HepG2 (cell line): ENCODE results near the gene EFS. TPM values are rescaled to one million over a fixed set of nuclear protein-coding genes. Genes with fewer than 3 reads are reported as not detected.

ENCODE experiments used
- ATAC-seq: fragments of 200-7000 bp; cut with Tn5 transposase; 3 replicates; pipeline ENCODE4 v1.9.1; 2020; ENCODE audit warnings: mild to moderate bottlenecking, moderate library complexity
- BruUV-seq: library from RNA; stranded (reverse); fragments of 400-500 nt; replicated peaks from 2 replicates; lab custom pipeline; 2021; lab: Mats Ljungman, UMichigan
- CTCF ChIA-PET: fragments of 300-600 bp; formaldehyde crosslinking; extraction: SDS; loops from one replicate; lab custom pipeline; 2021; ENCODE audit warnings: low total read pairs, inconsistent platforms, low intra/inter-chr PET ratio; lab: Yijun Ruan, JAX
- POLR2A ChIA-PET: fragments of 350-600 bp; sonication (Branson Sonifier 250); formaldehyde crosslinking; loops from one replicate; lab custom pipeline; 2020; ENCODE audit warnings: antibody characterized with exemption, inconsistent platforms; lab: Yijun Ruan, JAX
- DNase-seq: peaks from one replicate; pipeline ENCODE4 v3.0.0-alpha.2; 2015; ENCODE audit warnings: low spot score
- FAIRE-seq: peaks from 3 replicates; lab custom pipeline; 2011; peaks lifted over from hg19 to GRCh38; lab: Jason Lieb, UNC
- H2AFZ ChIP-seq: one replicate; pipeline ENCODE4 v1.6.1; 2011; ENCODE audit warnings: low read length, inconsistent platforms
- H3K27ac ChIP-seq: fragments of 300-600 bp; 3 replicates; pipeline ENCODE4 v1.8.0; 2011; ENCODE audit warnings: mixed run types, mild to moderate bottlenecking, mixed read lengths, low read length, inconsistent platforms; ENCODE audit not compliant: insufficient read depth; ENCODE audit errors: extremely low read length
- H3K27me3 ChIP-seq, 2 experiments: fragments of 200-600 bp in 1 of 2; 2 replicates in 1 of 2; 3 replicates in 1 of 2; pipeline versions ENCODE4 v1.6.0 to v1.8.0; 2011; ENCODE audit warnings: low read length in 2 of 2, mild to moderate bottlenecking in 2 of 2, moderate library complexity in 2 of 2, inconsistent platforms in 1 of 2; ENCODE audit not compliant: insufficient read depth in 2 of 2, control insufficient read depth in 1 of 2
- H3K36me3 ChIP-seq, 2 experiments: fragments of 200-600 bp in 1 of 2; replicated peaks in 1 of 2; 2 replicates in 1 of 2; 3 replicates in 1 of 2; pipeline versions ENCODE4 v1.5.1 to v1.8.0; 2011; ENCODE audit warnings: low read length in 2 of 2, inconsistent platforms in 1 of 2; ENCODE audit not compliant: insufficient read depth in 2 of 2, control insufficient read depth in 1 of 2
- H3K4me1 ChIP-seq: 2 replicates; pipeline ENCODE4 v1.5.1; 2012; ENCODE audit warnings: low read length, inconsistent platforms; ENCODE audit not compliant: insufficient read depth
- H3K4me2 ChIP-seq: 2 replicates; pipeline ENCODE4 v1.6.0; 2011; ENCODE audit warnings: low read depth, low read length, inconsistent platforms
- H3K4me3 ChIP-seq, 3 experiments: fragments of 200-600 bp in 1 of 3; sonication (generic), shearing (Covaris generic) in 1 of 3; replicated peaks in 1 of 3; 2 replicates each; pipeline ENCODE4 v1.5.1; 2011 to 2016; ENCODE audit warnings: low read length in 3 of 3, inconsistent platforms in 2 of 3, low read depth in 2 of 3, mild to moderate bottlenecking in 2 of 3, control low read depth in 1 of 3, mixed read lengths in 1 of 3; ENCODE audit not compliant: insufficient read depth in 1 of 3
- H3K79me2 ChIP-seq: one replicate; pipeline ENCODE4 v1.6.1; 2011; ENCODE audit warnings: low read length, inconsistent platforms; ENCODE audit not compliant: insufficient read depth
- H3K9ac ChIP-seq: 2 replicates; pipeline ENCODE4 v1.6.0; 2011; ENCODE audit warnings: mild to moderate bottlenecking, low read depth, low read length, inconsistent platforms; ENCODE audit not compliant: insufficient read depth
- H3K9me3 ChIP-seq: 2 replicates; pipeline ENCODE4 v1.5.1; 2012; ENCODE audit warnings: mild to moderate bottlenecking, low read length
- H4K20me1 ChIP-seq: 2 replicates; pipeline ENCODE4 v1.6.0; 2011; ENCODE audit warnings: inconsistent platforms, mild to moderate bottlenecking, low read length, moderate library complexity; ENCODE audit not compliant: insufficient read depth
- ARNT2 ChIP-seq: sonication (generic); formaldehyde crosslinking; IDR thresholded peaks from 2 replicates; pipeline ENCODE4 v1.8.0; 2022; ENCODE audit warnings: mild to moderate bottlenecking, low read depth, missing genetic modification reagents, moderate library complexity
- HHEX ChIP-seq: IDR thresholded peaks from 2 replicates; pipeline ENCODE4 v1.6.1; 2016; ENCODE audit warnings: control low read depth
- MAFK ChIP-seq, 2 experiments: IDR thresholded peaks in 1 of 2; conservative IDR thresholded peaks in 1 of 2; 2 replicates each; pipeline ENCODE4 v1.6.1; 2011; ENCODE audit warnings: improper control_type of control experiment in 2 of 2, low read length in 2 of 2
- MEF2D ChIP-seq: sonication (generic); formaldehyde crosslinking; IDR thresholded peaks from 2 replicates; pipeline ENCODE4 v1.5.1; 2020; ENCODE audit warnings: mild to moderate bottlenecking, missing genetic modification reagents
- MXI1 ChIP-seq: IDR thresholded peaks from 3 replicates; pipeline ENCODE4 v1.6.1; 2012; ENCODE audit warnings: low read depth, low read length, inconsistent platforms, borderline replicate concordance
- RCOR2 ChIP-seq: IDR thresholded peaks from 2 replicates; pipeline ENCODE4 v1.6.1; 2016; ENCODE audit warnings: missing biosample characterization, missing genetic modification reagents
- TAF1 ChIP-seq: sonication (generic); formaldehyde crosslinking; IDR thresholded peaks from 2 replicates; pipeline ENCODE4 v1.4.0; 2020; ENCODE audit warnings: missing genetic modification reagents
- TMF1 ChIP-seq: sonication (generic); formaldehyde crosslinking; IDR thresholded peaks from 2 replicates; pipeline ENCODE4 v1.8.1; 2022; ENCODE audit warnings: low read depth, missing genetic modification reagents
- ZNF501 ChIP-seq: sonication (generic); formaldehyde crosslinking; IDR thresholded peaks from 2 replicates; pipeline ENCODE4 v1.5.1; 2020; ENCODE audit warnings: mild to moderate bottlenecking, moderate library complexity, missing genetic modification reagents
- ZNF605 ChIP-seq: sonication (generic); formaldehyde crosslinking; IDR thresholded peaks from 2 replicates; pipeline ENCODE4 v1.8.0; 2022; ENCODE audit warnings: mild to moderate bottlenecking, missing genetic modification reagents
- WGBS: methylation state at CpG from one replicate; pipeline ENCODE4 v1.1.6; 2017; ENCODE audit warnings: low lambda C conversion rate; 5-methylcytosine and 5-hydroxymethylcytosine counted together
- in situ Hi-C: cut with HindIII; loops from 2 replicates; pipeline ENCODE4 v1.10.0; 2017; ENCODE audit warnings: low pct_unique_long_range_greater_than_20kb; ENCODE audit not compliant: extremely low pct_ligation_motif_present
- intact Hi-C: fragments of 100-400 bp; cut with micrococcal nuclease; formaldehyde crosslinking; loops from one replicate; pipeline ENCODE4 v1.10.0; 2022; ENCODE audit not compliant: unreplicated experiment
- polyA plus RNA-seq, 8 experiments: library from polyadenylated mRNA; depleted of rRNA in 3 of 8; stranded (reverse) in 7 of 8; unstranded in 1 of 8; fragments of >200 nt; fragmentation: Illumina TruSeq in 4 of 8; extraction: Trizol in 4 of 8; gene quantifications; 2 replicates each; pipeline versions ENCODE4 v1.2.1 to v1.2.3, GENCODE V29; 2011 to 2016; ENCODE audit warnings: low read depth in 4 of 8, missing spikeins in 1 of 8, mixed read lengths in 1 of 8; ENCODE audit not compliant: insufficient read depth in 1 of 8
- total RNA-seq, 5 experiments: library from RNA; depleted of rRNA; stranded (reverse); fragments of >200 nt; fragmentation: Illumina TruSeq; extraction: Trizol; gene quantifications; 2 replicates each; pipeline ENCODE4 v1.2.3, GENCODE V29; 2016; ENCODE audit warnings: low read depth in 1 of 5
- TF ChIP-seq, protein P1 (sequence below): sonication (generic); formaldehyde crosslinking; IDR thresholded peaks from 2 replicates; pipeline ENCODE4 v1.4.0; 2020; ENCODE audit warnings: missing genetic modification reagents, borderline replicate concordance
- TF ChIP-seq, protein P2 (sequence below): sonication (generic); formaldehyde crosslinking; IDR thresholded peaks from 2 replicates; pipeline ENCODE4 v1.4.0; 2020; ENCODE audit warnings: missing genetic modification reagents
- TF ChIP-seq, protein P3 (sequence below): sonication (generic); formaldehyde crosslinking; IDR thresholded peaks from 2 replicates; pipeline ENCODE4 v1.5.0; 2020; ENCODE audit warnings: missing genetic modification reagents
- TF ChIP-seq, protein P4 (sequence below): sonication (generic); formaldehyde crosslinking; IDR thresholded peaks from 2 replicates; pipeline ENCODE4 v1.5.1; 2020; ENCODE audit warnings: missing genetic modification reagents, mild to moderate bottlenecking, borderline replicate concordance

Gene EFS
- total and polyA plus RNA-seq, 2 of the 13 experiments (the other 11 are each of a cell fraction or from before 2014, with no cell fraction given): not detected

DNA sequence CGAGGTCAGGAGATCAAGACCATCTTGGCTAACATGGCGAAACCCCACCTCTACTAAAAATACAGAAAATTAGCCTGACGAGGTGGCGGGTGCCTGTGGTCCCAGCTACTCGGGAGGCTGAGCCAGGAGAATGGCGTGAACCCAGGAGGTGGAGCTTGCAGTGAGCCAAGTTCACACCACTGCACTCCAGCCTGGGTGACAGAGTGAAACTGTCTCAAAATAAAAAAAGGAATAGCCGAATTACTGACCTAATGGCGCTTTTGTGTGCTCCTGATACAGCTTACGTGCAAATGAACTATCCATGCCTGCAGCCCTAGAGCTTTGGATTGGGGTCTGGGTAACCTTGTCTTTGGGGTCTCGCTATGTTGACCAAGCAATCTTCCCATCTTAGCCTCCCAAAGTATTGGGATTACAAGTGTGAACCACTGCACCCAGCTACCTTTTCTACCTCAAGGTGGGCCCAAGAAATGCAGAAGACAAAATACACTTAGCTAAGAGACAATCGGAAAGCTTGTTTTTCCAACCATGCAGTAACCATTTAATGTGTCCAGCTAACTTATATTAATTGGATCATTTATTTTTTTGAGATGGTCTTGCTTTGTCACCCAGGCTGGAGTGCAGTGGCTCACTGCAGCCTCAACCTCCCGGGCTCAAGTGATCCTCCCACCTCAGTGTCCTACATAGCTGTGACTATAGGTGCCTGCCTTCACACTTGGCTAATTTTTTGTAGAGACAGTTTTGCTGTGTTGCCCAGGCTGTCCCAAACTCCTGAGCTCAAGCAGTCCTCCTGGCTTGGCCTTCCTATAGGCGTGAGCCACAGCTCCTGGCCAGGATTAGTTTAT lies 38.3 kb downstream of the EFS start:
- no peak for DNase-seq
- in situ Hi-C loops: loop anchor here (5.0 kb wide), 1 partner anchor 51 kb away; the partner anchor contains the start of gene CMTM5
- Histone ChIP-seq H2AFZ (no peak overlapping the region), H3K9me3 (no peaks in the 10 kb centered on the region), H3K36me3 (peaks cover 18 to 27% of the 10 kb centered on the region in 2 experiments), H3K27ac (no peak overlapping the region), H3K4me3 (no peak overlapping the region), H3K4me1 (peaks cover 29% of the 10 kb centered on the region), H3K79me2 (peaks cover 23% of the 10 kb centered on the region), H3K9ac (no peak overlapping the region), H3K4me2 (no peak overlapping the region), H4K20me1 (peaks cover 11% of the 10 kb centered on the region; the same call in 1 of the 2 replicates), H3K27me3 (peaks cover 0 to 23% of the 10 kb centered on the region in 2 experiments; a peak in 3 of 5 replicates)
- FAIRE-seq: no peak
- ATAC-seq: peak; percentile 11
- intact Hi-C loops: loop anchor here (5.0 kb wide), 1 partner anchor 131 kb away; no protein-coding TSS in a partner anchor
- POLR2A ChIA-PET: interaction anchor here (0.7 to 13.2 kb wide), 20 partner anchors 9 to 561 kb away, joined by 3 to 1053 read pairs (median 4); partner anchors contain the start of genes ACIN1, AJUBA, AP1G2 and BCL2L2
- 92% methylated on average over 13 of the region's 13 CpGs for WGBS
- CTCF ChIA-PET: interaction anchor here (1.6 to 4.4 kb wide), 4 partner anchors 32 to 62 kb away, joined by 5 to 111 read pairs (median 14); partner anchors contain the start of gene CMTM5
- no TSS peak for BruUV-seq
- 0 out of 2 replicates have a peak, but pooled peaks have one; percentile 29 for TF ChIP-seq MEF2D
- TF ChIP-seq MXI1: no peak
- TF ChIP-seq ZNF605 (CRISPR knock-in tag): no peak
- TF ChIP-seq, protein P1, sequence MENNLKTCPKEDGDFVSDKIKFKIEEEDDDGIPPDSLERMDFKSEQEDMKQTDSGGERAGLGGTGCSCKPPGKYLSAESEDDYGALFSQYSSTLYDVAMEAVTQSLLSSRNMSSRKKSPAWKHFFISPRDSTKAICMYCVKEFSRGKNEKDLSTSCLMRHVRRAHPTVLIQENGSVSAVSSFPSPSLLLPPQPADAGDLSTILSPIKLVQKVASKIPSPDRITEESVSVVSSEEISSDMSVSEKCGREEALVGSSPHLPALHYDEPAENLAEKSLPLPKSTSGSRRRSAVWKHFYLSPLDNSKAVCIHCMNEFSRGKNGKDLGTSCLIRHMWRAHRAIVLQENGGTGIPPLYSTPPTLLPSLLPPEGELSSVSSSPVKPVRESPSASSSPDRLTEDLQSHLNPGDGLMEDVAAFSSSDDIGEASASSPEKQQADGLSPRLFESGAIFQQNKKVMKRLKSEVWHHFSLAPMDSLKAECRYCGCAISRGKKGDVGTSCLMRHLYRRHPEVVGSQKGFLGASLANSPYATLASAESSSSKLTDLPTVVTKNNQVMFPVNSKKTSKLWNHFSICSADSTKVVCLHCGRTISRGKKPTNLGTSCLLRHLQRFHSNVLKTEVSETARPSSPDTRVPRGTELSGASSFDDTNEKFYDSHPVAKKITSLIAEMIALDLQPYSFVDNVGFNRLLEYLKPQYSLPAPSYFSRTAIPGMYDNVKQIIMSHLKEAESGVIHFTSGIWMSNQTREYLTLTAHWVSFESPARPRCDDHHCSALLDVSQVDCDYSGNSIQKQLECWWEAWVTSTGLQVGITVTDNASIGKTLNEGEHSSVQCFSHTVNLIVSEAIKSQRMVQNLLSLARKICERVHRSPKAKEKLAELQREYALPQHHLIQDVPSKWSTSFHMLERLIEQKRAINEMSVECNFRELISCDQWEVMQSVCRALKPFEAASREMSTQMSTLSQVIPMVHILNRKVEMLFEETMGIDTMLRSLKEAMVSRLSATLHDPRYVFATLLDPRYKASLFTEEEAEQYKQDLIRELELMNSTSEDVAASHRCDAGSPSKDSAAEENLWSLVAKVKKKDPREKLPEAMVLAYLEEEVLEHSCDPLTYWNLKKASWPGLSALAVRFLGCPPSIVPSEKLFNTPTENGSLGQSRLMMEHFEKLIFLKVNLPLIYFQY (CRISPR knock-in tag): no peak
- no peak for TF ChIP-seq MAFK (conservative IDR thresholded peaks at IDR 0.05 in 1 of 2, IDR thresholded peaks at IDR 0.05 in 1 of 2; ENCODE audit: low read length in 2 of 2)
- TF ChIP-seq ZNF501 (CRISPR knock-in tag): no peak
- TF ChIP-seq TAF1: no peak
- TF ChIP-seq, protein P2, sequence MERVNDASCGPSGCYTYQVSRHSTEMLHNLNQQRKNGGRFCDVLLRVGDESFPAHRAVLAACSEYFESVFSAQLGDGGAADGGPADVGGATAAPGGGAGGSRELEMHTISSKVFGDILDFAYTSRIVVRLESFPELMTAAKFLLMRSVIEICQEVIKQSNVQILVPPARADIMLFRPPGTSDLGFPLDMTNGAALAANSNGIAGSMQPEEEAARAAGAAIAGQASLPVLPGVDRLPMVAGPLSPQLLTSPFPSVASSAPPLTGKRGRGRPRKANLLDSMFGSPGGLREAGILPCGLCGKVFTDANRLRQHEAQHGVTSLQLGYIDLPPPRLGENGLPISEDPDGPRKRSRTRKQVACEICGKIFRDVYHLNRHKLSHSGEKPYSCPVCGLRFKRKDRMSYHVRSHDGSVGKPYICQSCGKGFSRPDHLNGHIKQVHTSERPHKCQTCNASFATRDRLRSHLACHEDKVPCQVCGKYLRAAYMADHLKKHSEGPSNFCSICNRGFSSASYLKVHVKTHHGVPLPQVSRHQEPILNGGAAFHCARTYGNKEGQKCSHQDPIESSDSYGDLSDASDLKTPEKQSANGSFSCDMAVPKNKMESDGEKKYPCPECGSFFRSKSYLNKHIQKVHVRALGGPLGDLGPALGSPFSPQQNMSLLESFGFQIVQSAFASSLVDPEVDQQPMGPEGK (CRISPR knock-in tag): no peak
- no peak for TF ChIP-seq HHEX (CRISPR knock-in tag)
- no peak for TF ChIP-seq RCOR2
- TF ChIP-seq TMF1 (CRISPR knock-in tag): no peak
- no peak; the same call in 1 of the 2 replicates for TF ChIP-seq ARNT2
- TF ChIP-seq, protein P3, sequence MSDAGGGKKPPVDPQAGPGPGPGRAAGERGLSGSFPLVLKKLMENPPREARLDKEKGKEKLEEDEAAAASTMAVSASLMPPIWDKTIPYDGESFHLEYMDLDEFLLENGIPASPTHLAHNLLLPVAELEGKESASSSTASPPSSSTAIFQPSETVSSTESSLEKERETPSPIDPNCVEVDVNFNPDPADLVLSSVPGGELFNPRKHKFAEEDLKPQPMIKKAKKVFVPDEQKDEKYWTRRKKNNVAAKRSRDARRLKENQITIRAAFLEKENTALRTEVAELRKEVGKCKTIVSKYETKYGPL: no peak
- TF ChIP-seq, protein P4, sequence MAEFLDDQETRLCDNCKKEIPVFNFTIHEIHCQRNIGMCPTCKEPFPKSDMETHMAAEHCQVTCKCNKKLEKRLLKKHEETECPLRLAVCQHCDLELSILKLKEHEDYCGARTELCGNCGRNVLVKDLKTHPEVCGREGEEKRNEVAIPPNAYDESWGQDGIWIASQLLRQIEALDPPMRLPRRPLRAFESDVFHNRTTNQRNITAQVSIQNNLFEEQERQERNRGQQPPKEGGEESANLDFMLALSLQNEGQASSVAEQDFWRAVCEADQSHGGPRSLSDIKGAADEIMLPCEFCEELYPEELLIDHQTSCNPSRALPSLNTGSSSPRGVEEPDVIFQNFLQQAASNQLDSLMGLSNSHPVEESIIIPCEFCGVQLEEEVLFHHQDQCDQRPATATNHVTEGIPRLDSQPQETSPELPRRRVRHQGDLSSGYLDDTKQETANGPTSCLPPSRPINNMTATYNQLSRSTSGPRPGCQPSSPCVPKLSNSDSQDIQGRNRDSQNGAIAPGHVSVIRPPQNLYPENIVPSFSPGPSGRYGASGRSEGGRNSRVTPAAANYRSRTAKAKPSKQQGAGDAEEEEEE (CRISPR knock-in tag): no peak
